Ovary (tissue), 9 donors: ENCODE measurements around the gene L1CAM. TPM values are rescaled to one million over a fixed set of nuclear protein-coding genes. Genes with fewer than 3 reads are reported as not detected.

Experiments
- DNase-seq, 5 donors: peaks; one replicate each; pipeline ENCODE4 v3.0.0-alpha.2; 2019 to 2020
- H3K27ac ChIP-seq, 2 donors: fragments of 200-600 bp; one replicate each; pipeline versions ENCODE4 v1.5.1 to v1.8.0; 2019 to 2022
- H3K27me3 ChIP-seq: fragments of 200-600 bp; one replicate; pipeline ENCODE4 v1.8.0; 2022
- H3K36me3 ChIP-seq: fragments of 200-600 bp; sonication (generic); one replicate; pipeline ENCODE4 v1.5.1; 2019
- H3K4me1 ChIP-seq: one replicate; pipeline ENCODE4 v1.8.1; 2013; ENCODE audit warnings: mild to moderate bottlenecking, moderate library complexity; ENCODE audit not compliant: insufficient read depth
- H3K4me3 ChIP-seq: fragments of 200-600 bp; sonication (generic); one replicate; pipeline ENCODE4 v1.5.1; 2017
- H3K9me3 ChIP-seq, 2 donors: fragments of 200-600 bp in 1 of 2; sonication (generic) in 1 of 2; one replicate each; pipeline versions ENCODE4 v1.5.1 to v1.8.1; 2013 to 2019; ENCODE audit warnings: mild to moderate bottlenecking in 1 of 2, moderate library complexity in 1 of 2
- EP300 ChIP-seq: sonication (generic); formaldehyde crosslinking; IDR thresholded peaks from one replicate; pipeline ENCODE4 v1.6.1; 2017; ENCODE audit warnings: antibody characterized with exemption
- POLR2A ChIP-seq: fragments of 450-650 bp; IDR thresholded peaks from one replicate; pipeline ENCODE4 v1.6.1; 2017; ENCODE audit warnings: antibody characterized with exemption, mild to moderate bottlenecking, moderate library complexity
- WGBS, 3 donors: extraction: QIAGEN DNeasy Blood & Tissue Kit in 1 of 3; methylation state at CpG; one replicate each; pipeline versions ENCODE4 v1.1.5 to v1.1.7; 2013 to 2017; 5-methylcytosine and 5-hydroxymethylcytosine counted together
- intact Hi-C, 4 donors: fragments of 100-400 bp; cut with DNase I; formaldehyde crosslinking; loops; one replicate each; pipeline versions ENCODE4 v1.11.0 to v1.15.1; 2022 to 2023
- polyA plus RNA-seq, 2 donors: library from polyadenylated mRNA; stranded (reverse); fragments of 200-250 nt in 1 of 2; fragments of 350-450 nt in 1 of 2; fragmentation: Illumina TruSeq in 1 of 2; extraction: RNeasy Lipid Tissue Mini Kit (QIAGEN cat#74804) in 1 of 2; gene quantifications; one replicate each; pipeline ENCODE4 v1.2.3, GENCODE V29; 2013 to 2014
- total RNA-seq, 7 donors: library from RNA; depleted of rRNA in 2 of 7; stranded (reverse); fragments of >200 nt in 2 of 7; fragmentation: NEBNext Ultra II Directional in 3 of 7; extraction: Animal tissue kit (Norgen Biotek cat#: 25700) in 3 of 7; gene quantifications; one replicate each; pipeline versions ENCODE4 v1.1.0 to v1.2.4, GENCODE V29; 2016 to 2023
- TF ChIP-seq, protein P1 (sequence below), 3 donors: fragments of 450-650 bp in 2 of 3; fragments of 200-600 bp in 1 of 3; IDR thresholded peaks; one replicate each; pipeline versions ENCODE4 v1.5.1 to v1.8.0; 2016 to 2022; ENCODE audit warnings: antibody characterized with exemption in 3 of 3, mild to moderate bottlenecking in 1 of 3
- donor health status: DM: no; HTN: no; CAD: no; lungs with moderate emphysema.
- donor health status: DM: no; HTN: no; CAD: no.
- donor health status: Bipolar disorder and iron deficiency.
- donor health status: DM: yes; HTN: yes; CAD: no.
- donor health status: DM: no; HTN: no; CAD: no.
- donor health status: DM: yes; HTN: yes; CAD: no.

Gene L1CAM
- total and polyA plus RNA-seq, 9 donors, result 0.36 to 3.0 (median 0.99) TPM; not detected in 1

DNA sequence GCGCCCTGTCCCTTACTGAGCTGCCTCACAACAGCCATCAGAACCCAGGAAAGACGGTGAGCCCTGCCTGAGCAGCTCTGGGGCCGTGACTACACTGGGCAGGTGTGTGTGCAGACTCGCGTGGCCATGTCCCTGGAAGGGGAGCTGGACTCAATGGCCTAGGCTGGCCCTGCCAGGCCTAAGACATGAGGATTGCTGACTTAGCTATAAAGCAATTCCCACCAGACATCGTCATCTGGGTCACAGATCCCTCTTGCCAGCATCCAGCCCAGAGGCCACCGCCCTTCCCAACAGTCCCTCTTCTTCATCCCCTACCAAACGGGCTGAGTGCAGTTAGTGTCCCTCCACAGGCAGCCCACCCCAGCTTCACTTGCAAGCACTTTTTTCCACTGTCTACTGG lies 45.2 kb upstream of the L1CAM start:
- Histone ChIP-seq H3K9me3 (no peaks in the 10 kb centered on the region), H3K27ac (no peak overlapping the region), H3K4me3 (no peak overlapping the region), H3K27me3 (no peaks in the 10 kb centered on the region), H3K36me3 (no peaks in the 10 kb centered on the region), H3K4me1 (peaks cover 15% of the 10 kb centered on the region)
- intact Hi-C loops, result no loop called here
- 89 to 95% (median 91%) methylated on average over 8 of the region's 8 CpGs for WGBS, 3 donors
- TF ChIP-seq EP300 (no peak), POLR2A (no peak)
- TF ChIP-seq, protein P1, sequence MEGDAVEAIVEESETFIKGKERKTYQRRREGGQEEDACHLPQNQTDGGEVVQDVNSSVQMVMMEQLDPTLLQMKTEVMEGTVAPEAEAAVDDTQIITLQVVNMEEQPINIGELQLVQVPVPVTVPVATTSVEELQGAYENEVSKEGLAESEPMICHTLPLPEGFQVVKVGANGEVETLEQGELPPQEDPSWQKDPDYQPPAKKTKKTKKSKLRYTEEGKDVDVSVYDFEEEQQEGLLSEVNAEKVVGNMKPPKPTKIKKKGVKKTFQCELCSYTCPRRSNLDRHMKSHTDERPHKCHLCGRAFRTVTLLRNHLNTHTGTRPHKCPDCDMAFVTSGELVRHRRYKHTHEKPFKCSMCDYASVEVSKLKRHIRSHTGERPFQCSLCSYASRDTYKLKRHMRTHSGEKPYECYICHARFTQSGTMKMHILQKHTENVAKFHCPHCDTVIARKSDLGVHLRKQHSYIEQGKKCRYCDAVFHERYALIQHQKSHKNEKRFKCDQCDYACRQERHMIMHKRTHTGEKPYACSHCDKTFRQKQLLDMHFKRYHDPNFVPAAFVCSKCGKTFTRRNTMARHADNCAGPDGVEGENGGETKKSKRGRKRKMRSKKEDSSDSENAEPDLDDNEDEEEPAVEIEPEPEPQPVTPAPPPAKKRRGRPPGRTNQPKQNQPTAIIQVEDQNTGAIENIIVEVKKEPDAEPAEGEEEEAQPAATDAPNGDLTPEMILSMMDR (IDR thresholded peaks at IDR 0.05), result no peak
- DNase-seq, result peak in 1 of 5 donors; percentile 25

DNA sequence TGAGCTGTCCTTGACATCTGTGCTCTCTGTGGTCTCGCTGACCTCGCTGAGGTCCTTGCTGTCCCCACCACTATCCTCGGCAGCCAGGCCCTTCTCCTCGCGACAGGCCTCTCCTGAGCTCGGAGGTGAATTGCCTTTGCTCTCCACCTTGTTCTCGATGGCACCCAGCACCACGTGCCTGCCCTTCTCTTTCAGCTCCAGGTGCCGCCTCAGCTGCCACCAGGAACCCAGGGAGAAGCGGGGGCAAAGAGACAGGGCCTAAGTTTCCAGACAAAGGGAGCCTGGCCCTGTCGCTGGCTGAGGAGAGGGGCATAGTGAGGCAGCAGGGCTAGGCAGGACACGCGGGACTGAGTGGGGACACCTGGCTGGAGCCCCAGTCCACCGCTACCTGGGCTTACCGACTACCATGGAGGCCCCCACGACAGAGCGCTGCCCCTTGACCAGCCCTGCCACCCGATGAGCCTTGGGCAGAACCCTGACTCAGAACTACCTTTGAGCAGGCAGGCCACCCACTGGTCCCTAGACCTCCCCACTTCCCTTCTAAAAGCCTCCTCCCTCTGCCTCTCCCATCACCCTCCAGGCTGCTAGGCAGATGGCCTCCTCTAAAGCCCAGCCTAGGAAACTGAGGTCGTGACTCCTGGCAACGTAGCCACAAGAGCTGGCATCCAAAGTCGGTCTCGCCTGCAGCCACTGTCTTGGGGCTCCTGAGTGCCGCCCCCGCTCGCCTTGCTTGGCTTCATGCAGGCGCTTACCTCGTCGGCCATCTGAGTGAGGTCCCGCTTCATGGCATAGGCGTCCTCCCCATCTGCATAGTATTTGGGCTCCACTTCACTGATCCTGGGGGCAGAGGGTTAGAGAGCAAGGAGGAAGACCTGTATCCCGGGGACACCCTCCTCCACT lies 44.3 kb upstream of the L1CAM start:
- no peak overlapping the region for H3K27ac ChIP-seq
- no peak overlapping the region for H3K4me3 ChIP-seq
- no peaks in the 10 kb centered on the region for H3K36me3 ChIP-seq
- intact Hi-C loops, result no loop called here
- H3K27me3 ChIP-seq, result no peaks in the 10 kb centered on the region
- no peaks in the 10 kb centered on the region for H3K9me3 ChIP-seq
- no peak for TF ChIP-seq POLR2A
- TF ChIP-seq EP300, result no peak
- TF ChIP-seq, protein P1 (IDR thresholded peaks at IDR 0.05), result no peak
- WGBS, 3 donors, result 84 to 86% (median 84%) methylated on average over 31 of the region's 31 CpGs
- DNase-seq, result peak in 1 of 5 donors; percentile 41
- H3K4me1 ChIP-seq, result peaks cover 15% of the 10 kb centered on the region

DNA sequence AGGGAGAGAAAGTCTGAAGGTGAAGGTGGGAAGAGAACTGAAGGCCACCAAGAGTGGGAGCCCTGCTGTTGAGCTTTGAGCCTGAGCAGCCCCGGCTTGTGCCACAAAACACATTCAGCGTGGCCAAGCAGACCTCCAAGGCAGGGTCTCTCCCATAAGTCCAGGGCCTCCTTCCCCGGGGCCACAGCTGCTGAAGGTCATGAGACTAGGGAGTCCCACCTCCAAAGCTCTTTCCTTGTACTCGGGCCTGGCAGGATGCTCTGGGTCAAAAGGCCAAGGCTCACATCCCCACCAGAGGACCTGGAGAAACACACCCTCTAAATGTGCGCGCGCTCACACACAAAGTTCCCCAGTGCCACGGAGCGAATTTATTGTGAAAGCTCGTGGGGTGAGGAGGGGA lies 43.6 kb upstream of the L1CAM start:
- H3K27me3 ChIP-seq, result no peaks in the 10 kb centered on the region
- no peaks in the 10 kb centered on the region for H3K36me3 ChIP-seq
- H3K4me3 ChIP-seq, result no peak overlapping the region
- peak in 1 of 5 donors; percentile 41 for DNase-seq
- no peak for TF ChIP-seq EP300
- TF ChIP-seq POLR2A, result no peak
- TF ChIP-seq, protein P1 (IDR thresholded peaks at IDR 0.05), result no peak
- peaks cover 15% of the 10 kb centered on the region for H3K4me1 ChIP-seq
- intact Hi-C loops, result no loop called here
- WGBS, 3 donors, result 69 to 81% (median 72%) methylated on average over 10 of the region's 10 CpGs
- H3K27ac ChIP-seq, result no peak overlapping the region
- H3K9me3 ChIP-seq, result no peaks in the 10 kb centered on the region

DNA sequence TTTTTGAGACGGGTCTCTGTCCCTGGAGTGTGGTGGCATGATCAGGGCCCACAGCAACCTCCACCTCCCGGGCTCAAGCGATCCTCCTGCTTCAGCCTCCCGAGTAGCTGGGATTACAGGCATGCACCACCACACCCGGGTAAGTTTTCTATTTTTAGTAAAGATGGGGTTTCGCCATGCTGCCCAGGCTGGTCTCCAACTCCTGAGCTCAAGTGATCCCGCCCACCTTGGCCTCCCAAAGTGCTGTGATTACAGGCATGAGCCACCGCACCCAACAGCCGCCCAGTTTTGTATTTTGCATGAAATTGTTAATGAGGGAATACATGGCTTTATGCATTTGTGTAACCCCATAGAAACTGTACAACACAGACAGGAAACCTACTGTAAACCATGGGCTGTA lies 42.9 kb upstream of the L1CAM start:
- Histone ChIP-seq H3K27me3 (no peaks in the 10 kb centered on the region), H3K4me3 (no peak overlapping the region), H3K4me1 (peaks cover 10% of the 10 kb centered on the region), H3K9me3 (no peaks in the 10 kb centered on the region), H3K36me3 (no peaks in the 10 kb centered on the region), H3K27ac (no peak overlapping the region)
- intact Hi-C loops, result loop anchor here in 1 of 4 donors (1.0 kb wide), 1 partner anchor 38 kb away; no protein-coding TSS in a partner anchor
- no peak for TF ChIP-seq EP300
- TF ChIP-seq, protein P1 (IDR thresholded peaks at IDR 0.05), result no peak
- TF ChIP-seq POLR2A, result no peak
- no peak for DNase-seq
- WGBS, 3 donors, result 61 to 77% (median 62%) methylated on average over 9 of the region's 9 CpGs
